Activated CD4-positive, CD25-positive, alpha-beta regulatory T cell treated with anti-CD3 and anti-CD28 coated beads, Interleukin-2, amount 50 U/mL, for 16 hours (primary cell): ENCODE measurements around the gene DIP2C.
"Not testable (repeated sequence)": the region's sequence is repeated elsewhere in the genome, so short reads cannot be mapped to it uniquely, and the experiment has no call there.

Source experiments
- DNase-seq: peaks from one replicate; pipeline ENCODE4 v3.0.0-alpha.2; 2020; ENCODE audit warnings: low read depth, low spot score

DIP2C gene

DNA sequence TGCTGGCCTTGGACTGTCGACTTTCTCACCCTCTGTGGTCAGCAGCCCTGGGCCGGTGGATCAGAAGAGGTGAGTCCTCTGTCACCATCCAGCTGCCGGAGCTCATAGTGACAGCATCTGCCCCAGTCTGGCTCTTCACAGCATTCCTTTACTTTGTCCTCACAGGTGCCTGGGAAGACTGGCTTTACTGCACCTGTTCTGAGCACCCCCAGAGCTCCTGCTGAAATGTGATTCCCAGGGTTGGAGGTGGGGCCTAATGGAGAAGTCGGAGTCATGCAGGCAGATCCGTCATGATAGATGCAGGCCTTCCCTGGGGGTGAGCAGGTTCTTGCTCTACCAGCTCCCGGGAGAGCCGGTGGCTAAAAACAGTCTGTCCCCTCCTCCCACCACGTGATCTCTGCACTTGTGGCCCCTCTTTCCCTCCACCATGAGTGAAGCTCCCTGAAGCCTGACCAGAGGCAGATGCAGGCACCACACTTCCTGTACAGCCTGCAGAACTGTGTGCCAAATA, 382.7 kb downstream of the DIP2C start:
- no peak for DNase-seq

DNA sequence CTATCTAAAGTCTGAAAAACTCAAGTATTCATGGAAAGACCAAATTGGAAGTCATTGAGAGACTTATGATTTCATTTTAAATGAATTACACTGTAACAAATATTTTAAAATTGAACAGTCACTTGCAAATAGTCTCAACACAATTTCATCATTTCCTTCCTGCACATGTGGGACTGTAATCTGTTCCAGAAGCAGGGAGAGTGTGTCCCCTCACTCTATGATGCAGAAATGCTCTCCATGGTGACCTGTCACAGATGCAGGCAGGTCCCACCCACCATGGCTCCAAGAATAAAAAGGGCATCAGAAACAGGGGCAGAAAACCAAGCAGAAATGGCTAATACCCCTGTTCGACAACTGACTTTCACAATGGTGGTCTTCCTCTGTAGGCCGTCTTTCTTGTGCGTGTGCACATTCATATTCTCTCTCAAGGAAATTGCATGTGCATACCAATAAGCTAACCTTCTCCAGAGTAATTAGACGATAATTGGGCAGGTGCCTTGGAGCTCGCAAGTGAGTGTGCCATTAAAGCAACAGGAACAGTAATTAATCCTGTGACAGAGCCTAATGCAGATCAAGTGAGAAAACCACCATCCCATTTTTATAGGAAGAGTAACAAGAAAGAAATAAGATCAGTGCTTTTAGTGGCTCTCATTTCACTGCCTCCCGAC, 383.3 kb downstream of the DIP2C start:
- DNase-seq = no peak

DNA sequence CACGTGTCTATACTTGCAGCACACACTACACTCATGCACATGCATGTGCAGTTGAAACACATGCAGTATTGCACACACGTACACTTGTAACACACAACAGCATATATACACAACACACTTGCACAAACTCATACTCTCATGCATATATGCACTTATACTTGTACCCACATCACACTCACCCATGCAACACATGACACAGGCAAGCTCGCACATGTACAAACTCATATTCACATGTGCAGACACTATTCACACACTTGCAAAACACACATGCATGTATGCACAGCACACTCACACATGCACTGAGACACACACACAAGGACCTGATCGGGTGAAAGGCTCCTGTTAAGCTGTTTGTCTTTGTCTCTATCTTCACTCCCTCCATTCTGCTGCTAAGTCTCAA, 384.4 kb downstream of the DIP2C start:
- no peak for DNase-seq

DNA sequence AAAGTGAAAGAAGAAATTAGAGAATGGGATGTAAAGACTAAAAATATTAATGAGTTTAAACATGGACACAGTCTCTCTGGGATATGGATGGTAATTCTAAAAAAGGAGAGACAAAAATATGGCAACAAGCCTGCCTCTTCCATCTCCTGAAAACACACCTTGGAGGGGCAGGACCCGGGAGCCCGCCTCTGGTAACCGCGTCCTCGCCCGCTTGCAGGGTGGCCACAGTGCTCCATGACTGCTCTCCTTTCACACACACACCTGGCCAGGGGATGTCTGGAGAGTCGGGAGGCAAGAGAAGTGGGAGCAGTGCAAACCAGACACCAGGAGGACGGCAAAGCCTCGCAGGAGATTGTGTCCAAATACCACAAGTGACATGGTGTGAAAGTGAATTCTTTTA, 387.9 kb downstream of the DIP2C start:
- DNase-seq = no peak

DNA sequence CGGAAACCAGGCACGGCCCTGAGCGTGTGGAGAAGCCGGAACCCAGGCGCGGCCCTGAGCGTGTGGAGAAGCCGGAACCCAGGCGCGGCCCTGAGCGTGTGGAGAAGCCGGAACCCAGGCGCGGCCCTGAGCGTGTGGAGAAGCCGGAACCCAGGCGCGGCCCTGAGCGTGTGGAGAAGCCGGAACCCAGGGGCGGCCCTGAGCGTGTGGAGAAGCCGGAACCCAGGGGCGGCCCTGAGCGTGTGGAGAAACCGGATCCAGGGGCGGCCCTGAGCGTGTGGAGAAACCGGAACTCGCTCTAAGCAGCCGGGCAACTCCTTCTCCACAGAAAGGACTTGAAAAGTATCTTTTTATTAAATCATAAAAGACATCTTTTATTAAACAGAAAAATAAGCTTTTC, 388.9 kb downstream of the DIP2C start:
- DNase-seq = not testable (repeated sequence)

DNA sequence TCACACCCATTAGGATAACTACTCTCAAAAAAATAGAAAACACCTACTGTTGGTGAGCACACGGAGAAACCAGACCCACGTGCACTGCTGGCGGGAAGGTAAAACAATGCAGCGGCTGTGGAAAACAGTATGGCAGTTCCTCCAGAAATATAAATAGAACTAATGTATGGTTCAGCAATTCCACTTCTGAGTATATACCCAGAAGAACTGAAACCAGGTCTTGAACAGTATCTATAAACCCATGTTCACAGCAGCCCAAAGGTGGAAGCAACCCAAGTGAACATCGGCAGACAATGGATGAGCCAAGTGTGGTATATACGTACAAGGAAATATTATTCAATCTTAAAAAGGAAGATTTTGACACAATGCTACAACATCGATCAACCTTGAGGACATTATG, 389.5 kb downstream of the DIP2C start:
- no peak for DNase-seq

DNA sequence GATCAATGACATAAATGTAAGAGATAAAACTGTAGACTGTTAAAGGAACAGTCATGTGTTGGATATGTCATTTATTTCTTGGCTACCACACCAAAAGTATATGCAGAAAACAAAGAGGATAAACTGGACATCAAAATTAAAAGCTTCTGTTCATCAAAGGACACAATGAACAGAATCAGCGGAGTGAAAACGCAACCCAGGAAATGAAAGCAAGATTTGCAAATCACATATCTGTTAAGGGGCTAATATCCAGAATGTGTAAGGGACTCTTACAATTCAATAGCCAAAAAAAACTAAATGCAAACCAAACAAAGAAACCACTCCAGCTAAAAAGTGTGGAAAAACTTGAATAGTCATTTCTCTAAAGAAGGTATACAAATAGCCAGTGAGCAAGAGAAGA, 390.0 kb downstream of the DIP2C start:
- no peak for DNase-seq

DNA sequence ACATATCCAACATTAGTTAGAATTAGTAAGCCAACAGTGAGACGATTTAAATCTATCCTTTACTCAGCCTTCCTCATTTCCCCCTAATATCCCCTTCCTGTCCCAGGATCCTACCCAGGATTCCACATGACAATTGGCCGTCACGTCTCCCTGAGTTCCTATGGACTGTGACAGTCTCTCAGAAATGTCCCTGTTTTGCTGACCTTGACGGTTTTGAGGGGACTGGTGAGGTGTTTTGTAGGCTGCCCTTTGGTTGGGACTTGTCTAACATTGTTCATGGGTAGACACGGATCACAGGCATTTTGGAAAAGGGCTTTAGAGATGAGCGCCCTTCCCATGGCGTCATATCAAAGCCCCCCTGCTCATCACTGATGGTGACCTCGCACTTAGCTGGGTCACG, 391.4 kb downstream of the DIP2C start:
- DNase-seq = no peak

DNA sequence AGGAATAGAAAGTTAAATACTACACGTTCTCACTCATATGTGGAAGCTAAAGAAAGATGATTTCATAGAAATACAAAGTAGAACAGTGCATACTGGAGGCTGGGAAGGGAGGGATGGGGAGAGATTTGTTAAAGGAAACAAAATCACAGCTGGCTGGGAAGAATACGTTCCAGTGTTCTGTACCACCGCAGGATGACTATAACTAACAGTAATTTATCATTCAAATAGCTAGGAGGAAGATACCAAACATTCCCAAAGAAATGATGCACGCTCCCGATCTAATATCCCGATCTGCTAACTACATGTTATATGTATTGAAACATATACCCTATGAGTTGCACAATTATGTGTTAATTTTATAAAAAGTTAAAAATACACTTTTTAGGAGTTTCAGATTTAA, 391.9 kb downstream of the DIP2C start:
- no peak for DNase-seq

DNA sequence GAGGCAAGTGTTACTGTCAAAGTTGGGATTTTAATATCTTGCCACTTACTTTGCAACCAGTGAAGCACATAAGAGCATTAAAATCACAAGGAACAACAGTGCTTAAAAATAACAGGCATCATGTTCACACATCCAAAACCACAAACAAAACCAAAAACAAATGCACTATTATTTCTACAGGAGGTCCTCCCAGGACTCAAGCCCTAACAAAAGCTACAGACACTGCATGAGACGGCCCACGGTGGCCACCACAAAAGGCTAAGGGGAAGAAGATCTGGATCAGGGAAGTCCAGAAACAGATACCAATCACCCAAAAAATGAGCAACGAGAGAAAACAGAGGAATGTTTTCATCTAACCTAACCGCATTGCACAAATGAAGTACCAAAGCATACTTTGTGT, 395.8 kb downstream of the DIP2C start:
- no peak for DNase-seq

DNA sequence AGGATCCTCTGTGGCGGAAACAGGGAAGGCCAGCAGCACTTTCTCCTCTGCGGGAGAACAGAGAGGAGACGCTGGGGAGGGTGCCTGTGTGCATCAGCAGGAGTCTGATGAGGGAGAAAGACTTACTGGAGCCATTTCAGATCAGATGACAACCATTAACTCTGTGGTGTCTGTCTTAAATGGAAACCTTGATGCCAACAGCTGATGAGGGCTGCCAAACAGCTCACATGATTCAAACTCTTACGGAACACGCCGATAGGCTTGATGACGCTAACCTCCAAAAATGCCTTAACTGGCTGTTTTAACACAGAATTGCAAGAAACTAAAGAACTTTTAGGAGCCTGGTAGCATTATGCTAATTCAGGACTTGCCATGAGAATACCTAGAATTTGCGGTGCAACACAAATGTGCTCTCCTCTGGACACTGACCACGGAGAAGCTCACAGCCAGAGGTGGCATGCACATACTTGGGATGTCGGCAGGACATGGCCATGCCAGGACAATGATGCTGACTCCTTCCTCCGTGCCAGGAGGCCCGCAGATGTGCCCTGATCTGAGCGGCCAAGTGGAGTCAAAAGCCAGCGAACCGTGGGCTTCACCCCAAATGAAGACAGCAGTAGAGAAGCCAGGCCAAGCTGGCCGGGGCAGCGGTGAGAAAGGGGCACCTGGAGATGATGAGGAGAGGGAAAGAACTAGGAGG, 399.3 kb downstream of the DIP2C start:
- DNase-seq = no peak

DNA sequence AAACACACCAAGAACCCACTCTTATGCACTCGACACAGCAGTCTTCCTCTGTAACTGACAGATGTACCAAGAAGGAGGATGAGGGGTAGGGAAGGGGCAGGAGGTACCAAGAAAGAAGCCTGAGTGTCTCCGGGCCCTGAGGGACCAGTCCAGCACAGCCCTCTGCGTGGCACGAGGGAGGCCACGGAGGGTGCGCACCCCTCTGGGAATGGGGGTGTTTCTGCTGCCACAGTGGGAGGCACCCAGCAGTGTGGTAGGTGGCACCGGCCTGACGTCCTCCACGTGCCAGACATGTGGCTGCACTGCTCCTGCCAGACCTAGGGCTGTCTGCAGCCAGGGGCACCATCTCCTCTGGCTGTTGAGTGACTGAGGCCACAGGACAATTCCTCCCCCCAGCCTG, 399.9 kb downstream of the DIP2C start:
- no peak for DNase-seq

DNA sequence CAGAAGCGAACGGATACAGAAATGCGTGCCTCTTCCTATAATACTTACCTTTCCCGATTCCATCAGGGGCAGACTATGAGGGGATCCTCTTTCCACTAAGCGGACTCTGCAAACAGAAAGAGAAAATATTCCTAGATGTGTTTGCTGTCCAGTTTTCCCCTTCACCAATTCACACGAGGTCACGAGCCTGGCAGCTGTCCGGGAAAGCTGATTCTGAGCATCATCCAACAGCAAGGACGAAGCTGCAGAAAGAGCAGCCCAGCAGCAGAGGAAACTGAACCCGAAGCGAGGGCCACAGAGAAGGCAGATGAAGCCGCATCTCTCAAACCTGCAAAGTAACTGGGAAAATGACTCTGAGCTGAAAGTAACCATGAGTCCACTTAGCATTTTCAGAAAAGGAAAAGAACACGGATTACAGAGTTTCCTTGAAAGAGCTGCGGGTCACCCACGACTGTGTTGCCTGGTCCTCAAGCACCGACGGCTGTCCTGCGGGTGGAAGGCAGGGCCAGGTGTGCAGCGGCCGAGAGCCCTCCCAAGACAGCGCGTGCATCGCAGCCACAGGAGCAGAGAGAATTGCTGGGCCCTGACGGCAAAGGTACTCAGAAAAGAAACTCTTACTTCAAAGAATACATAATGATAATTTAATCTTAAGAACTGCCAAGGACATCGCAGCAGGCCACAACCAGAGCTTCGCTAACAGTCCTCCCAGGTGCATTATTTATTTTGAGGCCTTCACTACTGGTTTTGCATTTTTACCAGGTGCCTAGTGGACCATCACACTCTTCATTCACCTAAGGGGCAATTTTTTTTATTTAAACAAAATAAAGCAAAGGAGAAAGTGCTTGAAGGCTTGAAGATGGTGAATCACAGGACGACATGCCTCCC, 400.9 kb downstream of the DIP2C start:
- DNase-seq = no peak

DNA sequence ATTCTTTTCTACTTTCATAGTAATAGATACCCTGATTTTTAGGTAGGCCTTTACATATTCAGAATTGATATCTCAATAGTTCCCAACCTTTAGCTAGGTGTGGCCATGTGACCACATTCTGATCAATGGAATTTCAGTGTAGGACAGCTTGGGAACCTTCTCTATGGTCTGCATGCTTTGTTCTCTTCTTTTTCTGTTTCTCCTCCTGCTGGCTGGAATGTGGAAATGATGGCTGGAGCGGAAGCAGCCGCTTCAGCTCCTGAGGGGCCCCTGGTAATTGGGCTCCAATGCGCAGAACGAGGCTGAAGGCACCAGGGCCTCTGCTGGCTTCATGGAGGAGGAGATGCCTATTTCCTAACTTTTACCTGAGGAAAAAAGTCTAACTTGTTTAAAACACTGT, 401.7 kb downstream of the DIP2C start:
- no peak for DNase-seq

DNA sequence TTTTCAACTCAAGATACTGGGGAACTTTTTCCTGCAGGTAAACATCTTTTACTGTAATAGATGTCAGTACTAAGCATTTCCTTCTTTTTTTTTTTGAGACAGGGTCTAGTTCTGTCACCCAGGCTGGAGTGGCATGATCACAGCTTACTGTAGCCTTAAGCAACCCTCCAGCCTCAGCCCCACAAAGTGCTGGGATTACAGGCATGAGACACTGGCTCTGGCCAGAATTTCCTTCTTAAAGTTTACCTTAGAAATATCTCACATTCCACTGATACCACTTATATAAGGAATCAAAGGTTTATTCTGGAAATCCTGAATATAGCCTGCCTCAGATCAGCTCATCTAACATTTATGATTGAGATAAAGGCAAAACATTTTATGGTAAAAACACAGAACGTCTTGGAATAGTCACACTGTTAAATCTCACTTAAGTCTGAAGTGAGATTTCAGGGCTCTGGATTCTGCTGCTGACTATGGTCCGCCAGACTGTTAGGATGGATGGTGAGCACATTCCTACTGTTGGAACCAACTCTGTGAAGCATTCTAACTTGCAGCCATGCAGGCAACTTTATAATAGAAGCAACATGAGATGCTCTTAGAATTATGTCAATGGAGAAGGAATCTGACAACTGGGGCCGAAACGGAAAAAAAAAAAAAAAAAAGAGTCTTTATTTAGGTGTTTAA, 402.3 kb downstream of the DIP2C start:
- no peak for DNase-seq

DNA sequence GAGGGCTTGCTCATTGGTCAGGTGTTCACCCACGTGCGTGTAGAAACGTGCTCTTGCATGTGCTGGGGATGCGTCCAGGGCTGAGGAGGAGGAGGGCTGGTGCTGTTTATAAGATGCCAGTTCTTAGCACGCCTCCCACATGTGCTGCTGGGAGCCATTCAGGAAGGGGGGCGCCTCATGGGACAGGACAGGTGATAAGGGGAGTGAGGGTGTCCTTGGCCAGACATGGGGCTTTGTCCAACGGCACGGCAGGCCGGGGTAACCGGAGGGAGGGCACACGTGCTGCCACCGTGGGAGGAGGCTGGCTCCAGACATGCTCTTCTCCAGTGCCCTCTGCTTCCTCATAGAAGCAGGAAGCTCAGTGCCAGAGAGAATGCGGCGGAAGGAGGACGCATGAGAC, 404.3 kb downstream of the DIP2C start:
- DNase-seq = no peak

DNA sequence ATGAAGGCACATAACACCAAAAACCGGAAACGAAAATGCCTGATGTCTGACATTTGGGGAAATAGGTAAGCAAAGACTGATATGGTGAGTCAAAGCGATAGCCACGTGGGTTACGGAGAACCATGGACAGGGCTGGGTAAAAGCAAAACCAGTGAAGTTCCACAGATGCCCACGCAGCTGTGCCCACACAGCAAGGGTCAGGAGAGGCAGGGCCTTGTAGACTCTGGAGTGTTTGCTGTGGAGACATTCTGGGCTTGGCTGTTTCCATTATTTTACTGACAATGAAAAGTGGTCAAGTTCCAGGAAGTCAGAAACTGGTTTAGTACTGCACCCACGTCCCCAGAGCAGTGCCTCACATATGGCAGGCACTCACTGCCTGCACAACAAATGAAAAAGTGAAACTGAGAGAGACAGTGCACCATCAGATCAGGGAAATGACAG, 405.5 kb downstream of the DIP2C start:
- no peak for DNase-seq

DNA sequence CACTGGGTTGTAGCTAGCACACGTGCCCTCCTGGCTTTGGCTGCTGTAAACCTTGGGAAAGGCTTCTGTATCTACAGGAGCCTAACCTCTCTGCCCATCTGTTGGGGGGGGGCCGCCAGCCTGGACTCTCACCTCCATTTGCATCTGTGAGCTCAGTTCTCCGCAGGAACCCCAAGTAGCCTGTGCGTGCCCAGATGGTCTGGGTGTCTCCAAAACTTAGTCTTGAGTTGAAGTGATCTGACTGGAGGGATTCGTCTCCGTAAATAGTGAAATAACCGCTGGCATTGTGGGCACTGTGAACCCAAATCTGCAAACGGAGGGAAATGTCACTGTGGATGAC, 406.4 kb downstream of the DIP2C start:
- no peak for DNase-seq

DNA sequence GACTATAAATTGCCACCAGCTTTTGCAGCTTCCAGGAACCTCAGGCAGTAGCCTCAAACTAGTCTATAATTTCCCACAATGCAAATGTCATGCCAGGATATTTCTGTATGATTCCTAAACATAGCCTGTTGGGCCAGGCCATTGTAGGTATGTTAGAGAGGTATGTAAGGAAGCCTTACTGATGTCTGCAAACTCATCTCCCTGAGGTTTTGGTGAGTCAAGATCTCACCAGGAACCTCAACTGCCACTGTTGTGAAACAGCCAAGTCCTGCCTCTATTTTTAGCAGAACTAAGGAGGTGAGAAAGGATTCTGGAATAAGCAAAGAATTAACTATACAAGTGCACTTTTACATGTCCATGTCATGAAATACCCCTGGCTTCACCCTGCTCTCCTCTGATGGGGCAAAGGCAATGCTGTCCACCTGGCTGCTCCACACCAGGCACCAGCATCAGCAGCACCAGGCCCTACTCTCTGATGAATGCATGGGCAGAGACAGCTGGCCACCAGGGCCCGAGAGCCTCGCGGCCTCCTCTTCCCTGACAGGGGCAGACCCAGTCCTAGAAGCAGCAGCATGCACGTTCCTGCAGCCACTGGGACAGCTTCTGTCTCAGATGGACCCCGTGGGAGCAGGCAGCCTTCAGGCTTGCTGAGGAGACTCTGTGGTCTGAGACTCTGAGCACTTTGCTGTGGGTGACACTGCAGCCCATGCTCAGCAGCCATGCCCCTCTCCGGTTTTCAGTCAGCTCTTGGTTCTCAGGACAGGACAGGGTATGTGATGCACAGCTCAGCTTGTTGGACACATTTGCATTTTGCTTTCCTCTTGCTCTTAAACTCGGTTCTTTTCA, 407.0 kb downstream of the DIP2C start:
- DNase-seq = no peak

DNA sequence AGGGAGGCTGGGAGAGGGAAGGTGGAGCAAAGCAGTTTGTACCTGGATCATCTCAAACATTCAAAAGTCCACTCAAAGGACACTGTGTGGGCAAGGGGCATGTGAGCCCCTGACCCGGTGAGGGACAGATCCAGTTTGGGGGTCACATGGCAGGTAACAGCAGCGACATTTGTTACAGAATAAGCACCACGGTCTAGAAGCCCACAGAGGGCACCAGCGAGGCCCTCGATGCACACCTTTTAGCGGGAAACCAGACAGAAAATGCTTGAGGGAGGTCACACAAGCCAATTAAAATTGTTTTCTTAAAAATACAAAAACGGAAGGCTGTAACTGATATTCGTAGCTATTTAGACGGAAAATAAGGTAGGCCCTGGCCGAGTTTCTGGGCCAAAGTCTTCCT, 409.8 kb downstream of the DIP2C start:
- no peak for DNase-seq

DNA sequence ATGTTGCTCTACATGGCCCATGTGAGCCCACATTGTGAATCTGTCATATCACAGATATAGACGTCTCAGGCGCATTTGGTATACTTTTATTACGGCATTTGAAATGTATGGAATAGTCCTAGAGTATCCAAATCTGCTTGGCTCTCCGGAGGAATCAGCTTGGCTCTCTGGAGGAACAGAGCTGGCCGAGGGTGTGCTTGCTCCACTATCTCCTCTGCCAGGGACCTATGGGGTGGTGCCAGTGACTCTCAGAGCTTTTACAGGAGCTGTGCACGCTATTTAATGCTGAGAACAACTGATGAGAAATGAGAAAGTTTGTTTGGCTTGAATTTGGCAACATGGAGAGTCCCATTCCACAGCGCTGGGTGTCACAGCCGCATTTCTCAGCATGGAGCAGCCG, 410.2 kb downstream of the DIP2C start:
- DNase-seq = no peak
